Lung (tissue), 12 donors: ENCODE measurements around the gene DMRTA1. TPM values are rescaled to one million over a fixed set of nuclear protein-coding genes. Genes with fewer than 3 reads are reported as not detected.
"Not testable (repeated sequence)": the region's sequence is repeated elsewhere in the genome, so short reads cannot be mapped to it uniquely, and the experiment has no call there.

ENCODE experiments used
- ATAC-seq: fragments of 200-7000 bp; cut with Tn5 transposase; one replicate; pipeline ENCODE4 v1.9.1; 2020; ENCODE audit warnings: moderate number of reproducible peaks; ENCODE audit not compliant: insufficient read depth, low FRiP score
- DNase-seq, 3 donors: peaks; one replicate each; pipeline ENCODE4 v3.0.0-alpha.2; 2013 to 2017
- H3K27ac ChIP-seq, 2 donors: one replicate each; pipeline ENCODE4 v1.5.1; 2013; ENCODE audit warnings: mild to moderate bottlenecking in 2 of 2, moderate library complexity in 2 of 2, control low read depth in 1 of 2, inconsistent platforms in 1 of 2, low read depth in 1 of 2, low read length in 1 of 2
- H3K27me3 ChIP-seq, 3 donors: one replicate each; pipeline ENCODE4 v1.5.1; 2013; ENCODE audit warnings: low read length in 2 of 3; ENCODE audit not compliant: control insufficient read depth in 3 of 3, insufficient read depth in 3 of 3
- H3K36me3 ChIP-seq, 4 donors: one replicate each; pipeline ENCODE4 v1.5.1; 2013; ENCODE audit warnings: low read length in 4 of 4, mild to moderate bottlenecking in 1 of 4, moderate library complexity in 1 of 4; ENCODE audit not compliant: control insufficient read depth in 4 of 4, insufficient read depth in 4 of 4
- H3K4me1 ChIP-seq, 5 donors: one replicate each; pipeline ENCODE4 v1.5.1; 2013; ENCODE audit warnings: low read length in 5 of 5, mild to moderate bottlenecking in 2 of 5, moderate library complexity in 1 of 5; ENCODE audit not compliant: control insufficient read depth in 5 of 5, insufficient read depth in 5 of 5
- H3K4me3 ChIP-seq: one replicate; pipeline ENCODE4 v1.5.1; 2013; ENCODE audit warnings: mild to moderate bottlenecking, control low read depth, moderate library complexity
- H3K9ac ChIP-seq, 2 donors: one replicate each; pipeline ENCODE4 v1.5.1; 2013; ENCODE audit warnings: low read length in 2 of 2, control low read depth in 1 of 2; ENCODE audit not compliant: insufficient read depth in 1 of 2
- H3K9me3 ChIP-seq, 4 donors: one replicate each; pipeline ENCODE4 v1.5.1; 2013; ENCODE audit warnings: low read length in 3 of 4, mild to moderate bottlenecking in 1 of 4, moderate library complexity in 1 of 4; ENCODE audit not compliant: control insufficient read depth in 4 of 4, insufficient read depth in 3 of 4
- CTCF ChIP-seq: IDR thresholded peaks from 2 replicates; pipeline ENCODE4 v1.5.1; 2012; ENCODE audit warnings: mild to moderate bottlenecking; ENCODE audit errors: control extremely low read depth, extremely low read depth
- WGBS, 2 donors: extraction: QIAGEN DNeasy Blood & Tissue Kit; methylation state at CpG; one replicate each; pipeline ENCODE4 v1.1.7; 2013; 5-methylcytosine and 5-hydroxymethylcytosine counted together
- polyA plus RNA-seq, 2 donors: library from polyadenylated mRNA; stranded (reverse); fragments of 200-250 nt; gene quantifications; one replicate each; pipeline ENCODE4 v1.2.1, GENCODE V29; 2013
- total RNA-seq, 2 donors: library from RNA; depleted of rRNA in 1 of 2; stranded (reverse); fragments of >200 nt in 1 of 2; gene quantifications; one replicate each; pipeline ENCODE4 v1.2.1, GENCODE V29; 2014 to 2021
- donor health status: control.
- donor health status: control.
- donor health status: Bipolar disorder and iron deficiency.
- donor health status: healthy.
- donor health status: DM: yes; HTN: yes; CAD: no.

Gene DMRTA1
- total and polyA plus RNA-seq, 4 donors, result 0.69 to 4.2 (median 1.4) TPM

GRCh38 chr9:22424616-22425015 is 22.0 kb upstream of the DMRTA1 start:
- no peaks in the 10 kb centered on the region for H3K36me3 ChIP-seq
- no peaks in the 10 kb centered on the region for H3K4me1 ChIP-seq
- no peak overlapping the region for H3K9ac ChIP-seq
- no peak overlapping the region for H3K27ac ChIP-seq
- no peak for TF ChIP-seq CTCF
- DNase-seq, result no peak
- no peak overlapping the region for H3K4me3 ChIP-seq
- no peaks in the 10 kb centered on the region for H3K9me3 ChIP-seq
- no peaks in the 10 kb centered on the region for H3K27me3 ChIP-seq
- no peak for ATAC-seq
- WGBS, 2 donors, result 70 to 81% methylated on average over 2 of the region's 2 CpGs

- Histone ChIP-seq H3K36me3 (no peaks in the 10 kb centered on the region), H3K27me3 (no peaks in the 10 kb centered on the region), H3K4me3 (no peak overlapping the region), H3K27ac (no peak overlapping the region), H3K9ac (no peak overlapping the region), H3K9me3 (no peaks in the 10 kb centered on the region), H3K4me1 (no peaks in the 10 kb centered on the region)
- ATAC-seq (no peak), DNase-seq (no peak)
- no peak for TF ChIP-seq CTCF
- 80 to 91% methylated on average over 4 of the region's 4 CpGs for WGBS, 2 donors
Observed at GRCh38 chr9:22425551-22425950, 21.1 kb upstream of the DMRTA1 start.

GRCh38 chr9:22427226-22427880 is 19.3 kb upstream of the DMRTA1 start:
- DNase-seq (no peak), ATAC-seq (no peak)
- TF ChIP-seq CTCF, result no peak
- H3K27ac ChIP-seq, result no peak overlapping the region
- no peaks in the 10 kb centered on the region for H3K36me3 ChIP-seq
- WGBS, 2 donors, result 81 to 82% methylated on average over 5 of the region's 5 CpGs
- no peaks in the 10 kb centered on the region for H3K27me3 ChIP-seq
- no peaks in the 10 kb centered on the region for H3K4me1 ChIP-seq
- H3K9me3 ChIP-seq, result no peaks in the 10 kb centered on the region
- H3K9ac ChIP-seq, result no peak overlapping the region
- no peak overlapping the region for H3K4me3 ChIP-seq

- no peak for TF ChIP-seq CTCF
- H3K9me3 ChIP-seq, result peaks cover 0 to 3% (median 0%) of the 10 kb centered on the region in 4 donors
- H3K4me1 ChIP-seq, result no peaks in the 10 kb centered on the region
- no peak for DNase-seq
- no peaks in the 10 kb centered on the region for H3K27me3 ChIP-seq
- ATAC-seq, result no peak
- no peaks in the 10 kb centered on the region for H3K36me3 ChIP-seq
- H3K9ac ChIP-seq, result no peak overlapping the region
- WGBS, 2 donors, result 85 to 90% methylated on average over 15 of the region's 15 CpGs
- no peak overlapping the region for H3K27ac ChIP-seq
- no peak overlapping the region for H3K4me3 ChIP-seq
Observed at GRCh38 chr9:22433691-22434090, 12.9 kb upstream of the DMRTA1 start.

- DNase-seq, H3K36me3 ChIP-seq, H3K27ac ChIP-seq, H3K4me1 ChIP-seq, H3K4me3 ChIP-seq, H3K27me3 ChIP-seq, H3K9me3 ChIP-seq, ATAC-seq, H3K9ac ChIP-seq: not testable (repeated sequence)
- 80 to 83% methylated on average over 3 of the region's 3 CpGs for WGBS, 2 donors
Observed at GRCh38 chr9:22435252-22435651, 11.4 kb upstream of the DMRTA1 start.
